GM23338 (cell line): ENCODE data around the gene MLANA. TPM values are rescaled to one million over a fixed set of nuclear protein-coding genes. Genes with fewer than 3 reads are reported as not detected.

Experiments used
- ATAC-seq: fragments of 200-7000 bp; cut with Tn5 transposase; 3 replicates; pipeline ENCODE4 v1.9.1; 2020
- DNase-seq: peaks from one replicate; pipeline ENCODE4 v3.0.0-alpha.2; 2015; ENCODE audit warnings: low spot score
- H2AFZ ChIP-seq: fragments of 200-600 bp; sonication (generic); 2 replicates; pipeline ENCODE4 v1.8.0; 2016; ENCODE audit warnings: antibody characterized with exemption, mild to moderate bottlenecking, moderate library complexity
- H3F3A ChIP-seq: fragments of 200-600 bp; sonication (generic); replicated peaks from 2 replicates; pipeline ENCODE4 v1.8.0; 2017; ENCODE audit warnings: antibody characterized with exemption, mixed run types, low read depth
- H3K27ac ChIP-seq: fragments of 200-600 bp; sonication (generic); 2 replicates; pipeline ENCODE4 v1.6.1; 2016; ENCODE audit warnings: low read depth
- H3K27me3 ChIP-seq: fragments of 200-600 bp; sonication (generic); 2 replicates; pipeline ENCODE4 v1.8.0; 2016; ENCODE audit warnings: mild to moderate bottlenecking, mixed run types, moderate library complexity; ENCODE audit not compliant: insufficient read depth
- H3K36me3 ChIP-seq: fragments of 200-600 bp; sonication (generic); 2 replicates; pipeline ENCODE4 v1.8.0; 2016; ENCODE audit warnings: mild to moderate bottlenecking; ENCODE audit not compliant: insufficient read depth
- H3K4me1 ChIP-seq: fragments of 200-600 bp; sonication (generic); 2 replicates; pipeline ENCODE4 v1.8.0; 2016; ENCODE audit warnings: mild to moderate bottlenecking, moderate library complexity; ENCODE audit not compliant: insufficient read depth
- H3K4me2 ChIP-seq: fragments of 200-600 bp; sonication (generic); 2 replicates; pipeline ENCODE4 v1.7.1; 2017; ENCODE audit warnings: mixed run types
- H3K4me3 ChIP-seq: fragments of 200-600 bp; sonication (generic); 2 replicates; pipeline ENCODE4 v1.6.1; 2016; ENCODE audit warnings: mixed run types
- H3K79me2 ChIP-seq: fragments of 200-600 bp; sonication (generic); replicated peaks from 2 replicates; pipeline ENCODE4 v1.8.0; 2017; ENCODE audit warnings: mild to moderate bottlenecking; ENCODE audit not compliant: insufficient read depth
- H3K9me2 ChIP-seq: fragments of 200-600 bp; sonication (generic); 2 replicates; pipeline ENCODE4 v1.8.0; 2017; ENCODE audit not compliant: insufficient read depth
- H4K20me1 ChIP-seq: fragments of 200-600 bp; sonication (generic); replicated peaks from 2 replicates; pipeline ENCODE4 v1.8.0; 2017; ENCODE audit warnings: mild to moderate bottlenecking; ENCODE audit not compliant: insufficient read depth
- H3K27ac Mint-ChIP-seq: 2 replicates; pipeline ENCODE4 v1.8.0; 2020; ENCODE audit warnings: inconsistent platforms, mild to moderate bottlenecking, moderate library complexity, mixed read lengths
- H3K27me3 Mint-ChIP-seq: 3 replicates; pipeline ENCODE4 v1.8.0; 2022; ENCODE audit warnings: low read depth, mild to moderate bottlenecking, moderate library complexity, mixed read lengths, inconsistent platforms; ENCODE audit not compliant: insufficient read depth, poor library complexity
- H3K36me3 Mint-ChIP-seq: 3 replicates; pipeline ENCODE4 v1.8.0; 2021; ENCODE audit warnings: low read depth, mild to moderate bottlenecking, inconsistent platforms, moderate library complexity, mixed read lengths
- H3K4me1 Mint-ChIP-seq: 3 replicates; pipeline ENCODE4 v1.8.0; 2020; ENCODE audit warnings: mild to moderate bottlenecking, inconsistent platforms, mixed read lengths
- H3K4me3 Mint-ChIP-seq: 3 replicates; pipeline ENCODE4 v1.8.0; 2021; ENCODE audit warnings: moderate library complexity, mild to moderate bottlenecking, inconsistent platforms, mixed read lengths
- H3K9me3 Mint-ChIP-seq: 3 replicates; pipeline ENCODE4 v1.8.0; 2020; ENCODE audit warnings: moderate library complexity, mild to moderate bottlenecking, inconsistent platforms, mixed read lengths
- CREB1 ChIP-seq: fragments of 250-450 bp; sonication (Bioruptor Pico); IDR thresholded peaks from 2 replicates; pipeline ENCODE4 v1.5.0; 2020; ENCODE audit warnings: low read depth, mild to moderate bottlenecking, moderate library complexity
- ETS1 ChIP-seq: IDR thresholded peaks from 2 replicates; pipeline ENCODE4 v1.6.1; 2016; ENCODE audit warnings: antibody characterized with exemption
- EZH2 ChIP-seq: fragments of 200-600 bp; sonication (generic); IDR thresholded peaks from one replicate; pipeline ENCODE4 v1.8.0; 2017; ENCODE audit warnings: antibody characterized with exemption, mild to moderate bottlenecking, low read depth; ENCODE audit not compliant: unreplicated experiment
- EZH2phosphoT487 ChIP-seq: fragments of 200-600 bp; sonication (generic); IDR thresholded peaks from one replicate; pipeline ENCODE4 v1.8.1; 2018; ENCODE audit warnings: antibody characterized with exemption; ENCODE audit not compliant: unreplicated experiment
- JUNB ChIP-seq: IDR thresholded peaks from one replicate; pipeline ENCODE4 v1.6.1; 2016; ENCODE audit warnings: antibody characterized with exemption; ENCODE audit not compliant: unreplicated experiment
- NANOG ChIP-seq: IDR thresholded peaks from 2 replicates; pipeline ENCODE4 v1.6.1; 2016; ENCODE audit warnings: antibody characterized with exemption, borderline replicate concordance
- POLR2AphosphoS5 ChIP-seq: IDR thresholded peaks from 2 replicates; pipeline ENCODE4 v1.6.1; 2016; ENCODE audit warnings: antibody characterized with exemption, low read depth
- REST ChIP-seq: IDR thresholded peaks from one replicate; pipeline ENCODE4 v1.6.1; 2018; ENCODE audit warnings: antibody characterized with exemption; ENCODE audit not compliant: unreplicated experiment
- STAT1 ChIP-seq: IDR thresholded peaks from one replicate; pipeline ENCODE4 v1.6.1; 2016; ENCODE audit warnings: antibody characterized with exemption; ENCODE audit not compliant: unreplicated experiment
- ZNF114 ChIP-seq: fragments of 250-450 bp; sonication (Bioruptor Pico); IDR thresholded peaks from 2 replicates; pipeline ENCODE4 v1.5.0; 2020; ENCODE audit warnings: mild to moderate bottlenecking, moderate library complexity
- ZNF331 ChIP-seq: fragments of 250-450 bp; sonication (Bioruptor Pico); IDR thresholded peaks from 2 replicates; pipeline ENCODE4 v1.5.0; 2020; ENCODE audit warnings: low read depth, mild to moderate bottlenecking, moderate library complexity
- ZNF462 ChIP-seq: fragments of 250-450 bp; sonication (Bioruptor Pico); IDR thresholded peaks from 2 replicates; pipeline ENCODE4 v1.5.0; 2020; ENCODE audit warnings: mild to moderate bottlenecking, moderate library complexity
- polyA plus RNA-seq: library from polyadenylated mRNA; unstranded; fragments of >200 nt; fragmentation: Nextera tagmentation; extraction: Ambion mirVana; gene quantifications from 2 replicates; pipeline ENCODE4 v1.2.1, GENCODE V29; 2016
- total RNA-seq: library from RNA; depleted of rRNA; stranded (reverse); fragments of >200 nt; shearing (Covaris generic); gene quantifications from 2 replicates; pipeline ENCODE4 v1.2.3, GENCODE V29; 2014
- TF ChIP-seq, protein P1 (sequence below), 2 experiments: fragments of 200-600 bp in 1 of 2; sonication (generic) in 1 of 2; conservative IDR thresholded peaks; 2 replicates each; pipeline versions ENCODE4 v1.5.1 to v1.6.1; 2016 to 2017; ENCODE audit warnings: antibody characterized with exemption in 2 of 2, low read depth in 2 of 2, mild to moderate bottlenecking in 2 of 2, moderate library complexity in 1 of 2

The MLANA gene
- total and polyA plus RNA-seq, 2 experiments from 2014 or later, result not detected

- TF ChIP-seq ZNF462 (CRISPR knock-in tag) (no peak), ZNF114 (CRISPR knock-in tag) (no peak), ZNF331 (CRISPR knock-in tag) (no peak), POLR2AphosphoS5 (no peak), STAT1 (no peak), NANOG (no peak), EZH2phosphoT487 (no peak), CREB1 (CRISPR knock-in tag) (no peak), JUNB (no peak), ETS1 (no peak), REST (no peak), EZH2 (no peak)
- TF ChIP-seq, protein P1, sequence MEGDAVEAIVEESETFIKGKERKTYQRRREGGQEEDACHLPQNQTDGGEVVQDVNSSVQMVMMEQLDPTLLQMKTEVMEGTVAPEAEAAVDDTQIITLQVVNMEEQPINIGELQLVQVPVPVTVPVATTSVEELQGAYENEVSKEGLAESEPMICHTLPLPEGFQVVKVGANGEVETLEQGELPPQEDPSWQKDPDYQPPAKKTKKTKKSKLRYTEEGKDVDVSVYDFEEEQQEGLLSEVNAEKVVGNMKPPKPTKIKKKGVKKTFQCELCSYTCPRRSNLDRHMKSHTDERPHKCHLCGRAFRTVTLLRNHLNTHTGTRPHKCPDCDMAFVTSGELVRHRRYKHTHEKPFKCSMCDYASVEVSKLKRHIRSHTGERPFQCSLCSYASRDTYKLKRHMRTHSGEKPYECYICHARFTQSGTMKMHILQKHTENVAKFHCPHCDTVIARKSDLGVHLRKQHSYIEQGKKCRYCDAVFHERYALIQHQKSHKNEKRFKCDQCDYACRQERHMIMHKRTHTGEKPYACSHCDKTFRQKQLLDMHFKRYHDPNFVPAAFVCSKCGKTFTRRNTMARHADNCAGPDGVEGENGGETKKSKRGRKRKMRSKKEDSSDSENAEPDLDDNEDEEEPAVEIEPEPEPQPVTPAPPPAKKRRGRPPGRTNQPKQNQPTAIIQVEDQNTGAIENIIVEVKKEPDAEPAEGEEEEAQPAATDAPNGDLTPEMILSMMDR (conservative IDR thresholded peaks at IDR 0.05; ENCODE audit: low read depth in 2 of 2), result no peak
- Histone ChIP-seq H3K36me3 (no peaks in the 10 kb centered on the region), H4K20me1 (no peaks in the 10 kb centered on the region), H3K79me2 (no peaks in the 10 kb centered on the region), H3K4me3 (no peak overlapping the region), H3K27me3 (no peaks in the 10 kb centered on the region), H3K4me2 (no peak overlapping the region), H3F3A (no peaks in the 10 kb centered on the region), H3K27ac (no peak overlapping the region), H2AFZ (no peak overlapping the region), H3K9me2 (peaks cover 2% of the 10 kb centered on the region; the same call in 1 of the 2 replicates), H3K4me1 (no peaks in the 10 kb centered on the region)
- Mint-ChIP-seq H3K4me3 (no peak overlapping the region), H3K4me1 (no peaks in the 10 kb centered on the region), H3K36me3 (no peaks in the 10 kb centered on the region), H3K27me3 (peaks cover 5% of the 10 kb centered on the region), H3K9me3 (no peaks in the 10 kb centered on the region), H3K27ac (no peak overlapping the region)
- DNase-seq (no peak), ATAC-seq (no peak)
These were observed 40.0 kb upstream of the MLANA start for GRCh38 chr9:5850724-5851122.
